H1 (cell line): ENCODE measurements around the gene HMCN2.

ENCODE experiments used
- ASH2L ChIP-seq: fragments of 200-600, 300-600 bp; sonication (generic); IDR thresholded peaks from one replicate; pipeline ENCODE4 v1.7.1; 2017; ENCODE audit warnings: low read length
- CHD1 ChIP-seq: IDR thresholded peaks from 2 replicates; pipeline ENCODE4 v1.6.1; 2012; ENCODE audit warnings: low read depth, low read length, improper control_type of control experiment
- EGR1 ChIP-seq: IDR thresholded peaks from 2 replicates; pipeline ENCODE4 v1.6.1; 2011; ENCODE audit warnings: low read depth, low read length, borderline replicate concordance
- GABPA ChIP-seq: IDR thresholded peaks from 2 replicates; pipeline ENCODE4 v1.6.1; 2011; ENCODE audit warnings: mild to moderate bottlenecking, low read length, moderate library complexity, borderline replicate concordance; ENCODE audit not compliant: insufficient read depth
- HDAC6 ChIP-seq: IDR thresholded peaks from one replicate; pipeline ENCODE4 v1.7.1; 2012; ENCODE audit warnings: low read depth, mild to moderate bottlenecking, inconsistent platforms, low read length, moderate library complexity
- KDM1A ChIP-seq: fragments of 200-600, 300-600 bp; sonication (generic); IDR thresholded peaks from 2 replicates; pipeline ENCODE4 v1.7.1; 2016; ENCODE audit warnings: mild to moderate bottlenecking, low read length, borderline replicate concordance
- TF ChIP-seq, protein P1 (sequence below), 3 experiments: IDR thresholded peaks; 1 replicate in 2 of 3; 2 replicates in 1 of 3; pipeline versions ENCODE4 v1.5.1 to v1.6.1; 2011; ENCODE audit warnings: low read length in 3 of 3, mild to moderate bottlenecking in 3 of 3, inconsistent platforms in 2 of 3, low read depth in 1 of 3, moderate library complexity in 1 of 3; ENCODE audit not compliant: insufficient read depth in 1 of 3; ENCODE audit errors: control extremely low read depth in 1 of 3

DNA sequence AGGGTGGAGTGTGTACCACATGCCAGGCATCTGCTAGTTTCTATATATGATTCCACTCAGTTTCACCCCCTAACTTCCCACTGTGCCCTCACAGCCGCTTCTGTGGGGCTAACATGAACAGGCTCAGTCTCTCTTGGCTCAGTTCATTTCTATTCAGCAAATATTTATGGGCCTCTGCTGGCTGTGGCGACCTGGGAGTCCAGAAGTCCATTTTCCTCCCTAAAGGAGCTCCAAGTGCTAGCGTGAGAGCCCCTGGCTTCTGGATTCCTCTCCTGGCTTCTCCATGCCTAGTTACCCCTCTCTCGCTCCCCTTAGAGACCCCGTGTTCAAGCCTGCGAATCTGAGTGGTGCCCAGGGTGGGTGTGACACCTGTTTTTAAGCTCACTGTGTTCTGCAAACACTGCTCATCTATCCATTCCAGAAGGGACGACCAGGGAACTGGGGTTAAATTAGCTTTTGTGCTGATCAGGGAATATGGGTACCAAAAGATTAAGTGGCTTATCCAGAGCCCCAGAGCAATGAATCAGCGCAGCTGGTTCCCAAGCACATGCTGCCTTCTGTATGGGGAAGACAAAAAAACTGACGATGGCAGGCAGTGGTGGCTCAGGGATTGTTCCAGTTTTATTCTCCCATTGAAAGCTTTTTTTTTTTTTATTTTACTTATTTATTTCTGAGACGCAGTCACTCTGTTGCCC is 57.6 kb downstream of the HMCN2 start:
- TF ChIP-seq KDM1A (no peak), ASH2L (no peak), CHD1 (no peak), GABPA (no peak), EGR1 (no peak), HDAC6 (no peak)
- TF ChIP-seq, protein P1, sequence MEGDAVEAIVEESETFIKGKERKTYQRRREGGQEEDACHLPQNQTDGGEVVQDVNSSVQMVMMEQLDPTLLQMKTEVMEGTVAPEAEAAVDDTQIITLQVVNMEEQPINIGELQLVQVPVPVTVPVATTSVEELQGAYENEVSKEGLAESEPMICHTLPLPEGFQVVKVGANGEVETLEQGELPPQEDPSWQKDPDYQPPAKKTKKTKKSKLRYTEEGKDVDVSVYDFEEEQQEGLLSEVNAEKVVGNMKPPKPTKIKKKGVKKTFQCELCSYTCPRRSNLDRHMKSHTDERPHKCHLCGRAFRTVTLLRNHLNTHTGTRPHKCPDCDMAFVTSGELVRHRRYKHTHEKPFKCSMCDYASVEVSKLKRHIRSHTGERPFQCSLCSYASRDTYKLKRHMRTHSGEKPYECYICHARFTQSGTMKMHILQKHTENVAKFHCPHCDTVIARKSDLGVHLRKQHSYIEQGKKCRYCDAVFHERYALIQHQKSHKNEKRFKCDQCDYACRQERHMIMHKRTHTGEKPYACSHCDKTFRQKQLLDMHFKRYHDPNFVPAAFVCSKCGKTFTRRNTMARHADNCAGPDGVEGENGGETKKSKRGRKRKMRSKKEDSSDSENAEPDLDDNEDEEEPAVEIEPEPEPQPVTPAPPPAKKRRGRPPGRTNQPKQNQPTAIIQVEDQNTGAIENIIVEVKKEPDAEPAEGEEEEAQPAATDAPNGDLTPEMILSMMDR (IDR thresholded peaks at IDR 0.05; ENCODE audit: control extremely low read depth in 1 of 3, insufficient read depth in 1 of 3, low read depth in 1 of 3, low read length in 3 of 3): no peak
